Subcutaneous adipose tissue (tissue), 4 donors: Measurements from ENCODE around the gene TSSK2. TPM values are rescaled to one million over a fixed set of nuclear protein-coding genes. Genes with fewer than 3 reads are reported as not detected.

Source experiments
- CTCF ChIP-seq: fragments of 450-650 bp; IDR thresholded peaks from one replicate; pipeline ENCODE4 v1.5.1; 2016; ENCODE audit warnings: low read depth, mild to moderate bottlenecking, control low read depth, antibody characterized with exemption, moderate library complexity
- total RNA-seq, 4 donors: library from RNA; depleted of rRNA; stranded (reverse); fragments of >200 nt; gene quantifications; one replicate each; pipeline ENCODE4 v1.1.0, GENCODE V29; 2016

The TSSK2 gene
- total RNA-seq, 4 donors from 2014 or later = not detected

GRCh38 chr22:19152942-19153883 lies 22.1 kb downstream of the TSSK2 start:
- TF ChIP-seq CTCF = no peak

GRCh38 chr22:19164425-19164824 lies 33.3 kb downstream of the TSSK2 start:
- no peak for TF ChIP-seq CTCF

GRCh38 chr22:19166421-19166820 lies 35.3 kb downstream of the TSSK2 start:
- no peak for TF ChIP-seq CTCF

- TF ChIP-seq CTCF = no peak
These were observed 36.2 kb downstream of the TSSK2 start for GRCh38 chr22:19167106-19167869.

GRCh38 chr22:19168088-19168890 lies 37.2 kb downstream of the TSSK2 start:
- TF ChIP-seq CTCF = no peak

GRCh38 chr22:19169002-19169946 lies 38.2 kb downstream of the TSSK2 start:
- TF ChIP-seq CTCF = no peak
